Memory B cell (primary cell): ENCODE data around the gene NAXE.
"Not testable (repeated sequence)": the region's sequence is repeated elsewhere in the genome, so short reads cannot be mapped to it uniquely, and the experiment has no call there.

ENCODE experiments used
- ATAC-seq: fragments of 150-1000 bp; cut with Tn5 transposase; 2 replicates; pipeline ENCODE4 v1.10.0; 2021; ENCODE audit warnings: low read depth, mild to moderate bottlenecking, moderate library complexity
- DNase-seq, 2 donors: peaks; one replicate each; pipeline ENCODE4 v3.0.0; 2022; ENCODE audit warnings: low spot score in 2 of 2
- H3K27ac Mint-ChIP-seq: one replicate; pipeline ENCODE4 v1.8.0; 2022; ENCODE audit warnings: mild to moderate bottlenecking, moderate library complexity, mixed read lengths
- H3K27me3 Mint-ChIP-seq: one replicate; pipeline ENCODE4 v1.8.0; 2022; ENCODE audit warnings: mixed read lengths
- H3K36me3 Mint-ChIP-seq: one replicate; pipeline ENCODE4 v1.8.0; 2022; ENCODE audit warnings: mild to moderate bottlenecking, mixed read lengths
- H3K4me1 Mint-ChIP-seq: one replicate; pipeline ENCODE4 v1.8.0; 2022; ENCODE audit warnings: mixed read lengths
- H3K4me3 Mint-ChIP-seq: one replicate; pipeline ENCODE4 v1.8.0; 2022; ENCODE audit warnings: mild to moderate bottlenecking, moderate library complexity, mixed read lengths
- H3K9me3 Mint-ChIP-seq: one replicate; pipeline ENCODE4 v1.8.0; 2022; ENCODE audit warnings: mixed read lengths

Gene NAXE

DNA sequence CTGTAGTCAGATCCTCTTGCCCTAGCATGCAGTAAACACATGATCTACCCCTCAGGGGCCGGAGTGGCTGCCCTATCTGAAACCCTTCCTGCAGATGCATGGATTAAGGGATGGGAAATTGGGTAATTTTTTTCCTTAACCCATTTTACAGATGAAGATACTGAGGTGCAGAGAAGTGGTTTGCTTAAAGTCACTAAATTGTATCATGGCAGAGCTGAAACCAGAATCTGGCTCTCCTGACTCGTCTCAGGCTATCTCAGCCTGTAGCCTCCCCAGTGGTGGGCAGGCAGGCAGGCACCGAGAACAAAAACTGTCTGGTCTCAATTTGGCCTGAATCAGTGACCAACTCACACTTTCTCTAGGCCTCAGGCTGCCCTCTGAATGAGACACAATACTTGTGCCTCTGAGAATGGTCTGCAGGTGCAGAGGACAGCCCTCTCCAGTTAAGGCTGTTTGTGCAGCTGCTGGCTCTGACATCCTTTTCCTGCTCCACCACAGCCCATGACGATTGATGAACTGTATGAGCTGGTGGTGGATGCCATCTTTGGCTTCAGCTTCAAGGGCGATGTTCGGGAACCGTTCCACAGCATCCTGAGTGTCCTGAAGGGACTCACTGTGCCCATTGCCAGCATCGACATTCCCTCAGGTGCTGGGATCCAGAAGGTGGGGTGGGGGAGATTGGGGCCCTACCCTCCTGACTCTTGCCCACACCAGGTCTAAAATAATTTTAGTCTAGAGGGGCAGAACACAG, 1.5 kb downstream of the NAXE start:
- Mint-ChIP-seq H3K4me3 (peak overlapping the region; percentile 84), H3K9me3 (no peaks in the 10 kb centered on the region), H3K36me3 (peaks cover 12% of the 10 kb centered on the region), H3K27me3 (no peaks in the 10 kb centered on the region), H3K27ac (peak overlapping the region; percentile 5), H3K4me1 (peaks cover 19% of the 10 kb centered on the region)
- ATAC-seq = no peak
- DNase-seq = no peak

DNA sequence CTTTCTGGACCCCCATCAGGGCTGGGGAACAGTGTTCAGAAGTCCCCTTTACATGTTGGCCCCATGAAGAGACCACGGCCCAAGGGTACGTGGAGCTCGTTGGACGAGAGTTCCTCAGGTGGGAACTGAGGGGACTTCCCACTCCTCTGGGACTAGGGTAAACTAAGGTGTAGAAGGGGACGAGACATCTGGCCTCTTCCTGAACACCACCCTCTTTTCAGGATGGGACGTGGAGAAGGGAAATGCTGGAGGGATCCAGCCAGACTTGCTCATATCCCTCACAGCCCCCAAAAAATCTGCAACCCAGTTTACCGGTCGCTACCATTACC, 2.0 kb downstream of the NAXE start:
- H3K4me1 Mint-ChIP-seq = peaks cover 19% of the 10 kb centered on the region

DNA sequence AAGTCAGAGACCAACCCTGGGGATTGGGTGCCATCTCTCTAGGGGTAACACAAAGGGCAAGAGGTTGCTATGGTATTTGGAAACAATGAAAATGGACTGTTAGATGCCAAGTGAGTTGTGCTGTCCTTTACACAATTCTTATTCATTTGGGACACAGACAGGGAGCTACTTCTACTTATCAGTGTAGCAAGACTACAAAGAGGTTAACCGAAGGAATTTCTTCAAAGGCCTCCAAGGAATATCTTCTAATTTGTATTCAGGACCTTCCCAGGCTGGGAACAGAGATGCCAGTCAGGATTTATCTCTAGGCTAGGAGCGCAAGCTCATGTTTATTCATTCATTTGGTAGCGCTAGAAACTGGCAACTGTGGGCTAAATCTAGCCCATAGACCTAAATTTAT, 2.6 kb downstream of the NAXE start:
- DNase-seq (no peak), ATAC-seq (no peak)
- Mint-ChIP-seq H3K4me3 (no peak overlapping the region), H3K27ac (no peak overlapping the region), H3K9me3 (no peaks in the 10 kb centered on the region), H3K4me1 (peaks cover 19% of the 10 kb centered on the region), H3K36me3 (peaks cover 20% of the 10 kb centered on the region), H3K27me3 (no peaks in the 10 kb centered on the region)

More for the DNA sequence above, 2.0 kb downstream of the NAXE start:
- H3K36me3 Mint-ChIP-seq = peaks cover 18% of the 10 kb centered on the region
- no peaks in the 10 kb centered on the region for H3K9me3 Mint-ChIP-seq
- H3K27me3 Mint-ChIP-seq = no peaks in the 10 kb centered on the region
- ATAC-seq (no peak), DNase-seq (no peak)
- no peak overlapping the region for H3K4me3 Mint-ChIP-seq
- H3K27ac Mint-ChIP-seq = no peak overlapping the region

DNA sequence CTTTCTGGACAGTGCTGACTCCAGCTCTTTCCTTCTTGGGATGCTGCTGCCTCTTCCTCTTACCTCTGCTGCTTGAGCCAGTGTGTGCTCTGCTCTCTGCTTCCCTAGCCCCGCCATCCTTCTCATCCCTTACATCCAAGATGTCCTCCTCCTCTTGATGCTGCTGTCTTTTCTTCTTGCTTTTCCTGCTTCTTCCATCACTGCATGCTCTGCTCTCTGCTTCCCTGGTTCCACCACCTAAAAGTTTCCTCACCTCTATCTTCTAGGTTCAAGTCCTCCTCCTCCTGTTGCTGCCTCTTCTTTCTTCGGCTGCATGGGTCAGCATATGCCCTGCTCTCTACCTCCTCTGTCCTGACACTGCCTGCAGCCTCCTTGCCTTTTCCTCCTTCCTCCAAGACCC, 3.4 kb downstream of the NAXE start:
- no peaks in the 10 kb centered on the region for H3K27me3 Mint-ChIP-seq
- ATAC-seq (no peak), DNase-seq (no peak)
- H3K36me3 Mint-ChIP-seq = peaks cover 20% of the 10 kb centered on the region
- H3K4me3 Mint-ChIP-seq = no peak overlapping the region
- peaks cover 19% of the 10 kb centered on the region for H3K4me1 Mint-ChIP-seq
- H3K27ac Mint-ChIP-seq = no peak overlapping the region
- H3K9me3 Mint-ChIP-seq = no peaks in the 10 kb centered on the region

GRCh38 chr1:156596426-156596825, 4.8 kb downstream of the NAXE start:
- Mint-ChIP-seq H3K4me3 (no peak overlapping the region), H3K9me3 (no peaks in the 10 kb centered on the region), H3K4me1 (peaks cover 21% of the 10 kb centered on the region), H3K36me3 (peaks cover 20% of the 10 kb centered on the region), H3K27me3 (no peaks in the 10 kb centered on the region), H3K27ac (peak overlapping the region; percentile 33)
- no peak for ATAC-seq
- no peak for DNase-seq

DNA sequence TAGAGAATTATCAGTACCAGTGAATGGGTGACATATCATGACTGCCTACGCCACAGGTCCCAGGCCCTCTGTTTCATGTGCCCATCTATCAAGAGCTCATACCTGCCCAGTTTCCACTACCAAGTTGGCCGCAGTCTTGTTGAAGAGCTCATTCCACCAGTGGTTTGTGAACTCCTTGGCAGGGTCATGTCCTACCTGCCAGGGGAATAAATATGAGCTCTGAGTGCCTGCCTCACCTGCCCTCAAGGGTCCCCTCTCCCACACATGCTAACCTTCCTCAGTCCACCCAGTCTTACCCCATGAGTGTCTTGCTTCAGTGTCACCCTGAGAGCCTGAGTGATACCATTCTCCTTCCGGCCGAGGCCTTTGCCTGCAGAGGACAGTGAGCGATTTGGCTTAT, 6.5 kb downstream of the NAXE start:
- H3K36me3 Mint-ChIP-seq = peaks cover 20% of the 10 kb centered on the region
- H3K4me1 Mint-ChIP-seq = peaks cover 19% of the 10 kb centered on the region
- peak overlapping the region; percentile 73 for H3K27ac Mint-ChIP-seq
- no peaks in the 10 kb centered on the region for H3K9me3 Mint-ChIP-seq
- DNase-seq = no peak
- H3K27me3 Mint-ChIP-seq = no peaks in the 10 kb centered on the region
- H3K4me3 Mint-ChIP-seq = no peak overlapping the region
- ATAC-seq = no peak

GRCh38 chr1:156598731-156599432, 7.3 kb downstream of the NAXE start:
- peaks cover 19% of the 10 kb centered on the region for H3K4me1 Mint-ChIP-seq
- H3K27me3 Mint-ChIP-seq = no peaks in the 10 kb centered on the region
- DNase-seq (no peak), ATAC-seq (no peak)
- peaks cover 20% of the 10 kb centered on the region for H3K36me3 Mint-ChIP-seq
- no peaks in the 10 kb centered on the region for H3K9me3 Mint-ChIP-seq
- peak overlapping the region; percentile 73 for H3K27ac Mint-ChIP-seq
- no peak overlapping the region for H3K4me3 Mint-ChIP-seq

GRCh38 chr1:156599811-156600210, 8.2 kb downstream of the NAXE start:
- no peak for DNase-seq
- ATAC-seq = peak; percentile 74
- Mint-ChIP-seq H3K36me3 (peaks cover 20% of the 10 kb centered on the region), H3K27me3 (no peaks in the 10 kb centered on the region), H3K4me1 (peaks cover 18% of the 10 kb centered on the region), H3K4me3 (peak overlapping the region; percentile 30), H3K9me3 (no peaks in the 10 kb centered on the region), H3K27ac (peak overlapping the region; percentile 92)

GRCh38 chr1:156600733-156601121, 9.2 kb downstream of the NAXE start:
- no peak for DNase-seq
- peak; percentile 3 for ATAC-seq
- Mint-ChIP-seq H3K27ac (peak overlapping the region; percentile 92), H3K9me3 (no peaks in the 10 kb centered on the region), H3K4me1 (peaks cover 13% of the 10 kb centered on the region), H3K4me3 (peak overlapping the region; percentile 99), H3K36me3 (peaks cover 14% of the 10 kb centered on the region), H3K27me3 (no peaks in the 10 kb centered on the region)

GRCh38 chr1:156601122-156601830, 9.7 kb downstream of the NAXE start, which contains the start of gene GPATCH4:
TSS of gene GPATCH4 (minus strand) at chr1:156601479.
- Mint-ChIP-seq H3K9me3 (no peaks in the 10 kb centered on the region), H3K27me3 (no peaks in the 10 kb centered on the region), H3K4me1 (peaks cover 13% of the 10 kb centered on the region), H3K36me3 (peaks cover 14% of the 10 kb centered on the region), H3K27ac (peak within 1 kb of the TSS; percentile 92), H3K4me3 (peak within 1 kb of the TSS; percentile 99)
- DNase-seq = peak; percentile 66 to 69
- peak; percentile 72 for ATAC-seq

GRCh38 chr1:156601892-156602291, 10.3 kb downstream of the NAXE start:
- peak overlapping the region; percentile 92 for H3K27ac Mint-ChIP-seq
- no peaks in the 10 kb centered on the region for H3K9me3 Mint-ChIP-seq
- H3K36me3 Mint-ChIP-seq = peaks cover 12% of the 10 kb centered on the region
- ATAC-seq (peak; percentile 51), DNase-seq (no peak)
- peak overlapping the region; percentile 99 for H3K4me3 Mint-ChIP-seq
- no peaks in the 10 kb centered on the region for H3K27me3 Mint-ChIP-seq
- H3K4me1 Mint-ChIP-seq = peaks cover 13% of the 10 kb centered on the region

GRCh38 chr1:156602557-156602993, 11.0 kb downstream of the NAXE start:
- no peaks in the 10 kb centered on the region for H3K9me3 Mint-ChIP-seq
- H3K4me3 Mint-ChIP-seq = peak overlapping the region; percentile 22
- H3K27me3 Mint-ChIP-seq = no peaks in the 10 kb centered on the region
- H3K36me3 Mint-ChIP-seq = peaks cover 8% of the 10 kb centered on the region
- no peak overlapping the region for H3K27ac Mint-ChIP-seq
- H3K4me1 Mint-ChIP-seq = peaks cover 17% of the 10 kb centered on the region
- ATAC-seq = no peak
- no peak for DNase-seq

DNA sequence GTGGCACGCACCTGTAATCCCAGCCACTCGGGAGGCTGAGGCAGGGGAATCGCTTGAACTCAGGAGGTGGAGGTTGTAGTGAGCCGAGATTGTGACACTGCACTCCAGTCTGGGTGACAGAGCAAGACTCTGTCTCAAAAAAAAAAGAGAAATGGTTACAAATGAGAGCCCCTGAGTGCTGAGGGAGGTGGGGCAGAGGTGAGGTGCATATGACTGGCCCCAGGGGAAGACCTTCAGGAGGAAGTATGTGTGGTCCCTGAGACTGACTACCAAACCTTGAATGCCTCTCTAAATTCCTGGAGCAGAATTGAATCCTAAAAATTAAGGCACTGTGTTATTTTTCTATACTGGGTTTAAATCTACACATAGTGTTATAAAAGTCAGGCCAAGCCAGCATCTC, 15.8 kb downstream of the NAXE start:
- not testable (repeated sequence) for H3K27me3 Mint-ChIP-seq, H3K9me3 Mint-ChIP-seq, H3K36me3 Mint-ChIP-seq
- ATAC-seq (peak; percentile 86), DNase-seq (peak; percentile 30 to 58)
- peak overlapping the region; percentile 35 for H3K27ac Mint-ChIP-seq
- H3K4me1 Mint-ChIP-seq = peaks cover 12% of the 10 kb centered on the region
- peak overlapping the region; percentile 12 for H3K4me3 Mint-ChIP-seq

- DNase-seq = peak; percentile 62 to 77
- H3K27me3 Mint-ChIP-seq = peaks cover 6% of the 10 kb centered on the region
- H3K27ac Mint-ChIP-seq = peak overlapping the region; percentile 35
- no peaks in the 10 kb centered on the region for H3K9me3 Mint-ChIP-seq
- H3K4me1 Mint-ChIP-seq = peaks cover 12% of the 10 kb centered on the region
- no peak overlapping the region for H3K4me3 Mint-ChIP-seq
- peak; percentile 79 for ATAC-seq
- no peaks in the 10 kb centered on the region for H3K36me3 Mint-ChIP-seq
Measured at GRCh38 chr1:156608036-156608674, 16.6 kb downstream of the NAXE start.
